Tibial nerve (tissue), 4 donors: ENCODE measurements around the gene FAM240B. TPM values are rescaled to one million over a fixed set of nuclear protein-coding genes. Genes with fewer than 3 reads are reported as not detected.

Source experiments
- DNase-seq, 2 donors: peaks; one replicate each; pipeline ENCODE4 v3.0.0-alpha.2; 2019; ENCODE audit warnings: low spot score in 2 of 2
- H3K27ac ChIP-seq, 4 donors: fragments of 200-600 bp; sonication (generic) in 3 of 4; one replicate each; pipeline ENCODE4 v1.5.1; 2017 to 2019; ENCODE audit warnings: mild to moderate bottlenecking in 1 of 4
- H3K27me3 ChIP-seq, 2 donors: fragments of 200-600 bp; sonication (generic) in 1 of 2; one replicate each; pipeline versions ENCODE4 v1.5.1 to v1.6.0; 2017 to 2019
- H3K36me3 ChIP-seq, 3 donors: fragments of 200-600 bp; sonication (generic); one replicate each; pipeline ENCODE4 v1.5.1; 2018 to 2019
- H3K4me1 ChIP-seq, 4 donors: fragments of 200-600 bp; sonication (generic) in 3 of 4; one replicate each; pipeline ENCODE4 v1.5.1; 2017 to 2019
- H3K4me3 ChIP-seq, 4 donors: fragments of 200-600 bp; sonication (generic) in 3 of 4; one replicate each; pipeline ENCODE4 v1.5.1; 2017 to 2019; ENCODE audit warnings: mild to moderate bottlenecking in 1 of 4, moderate library complexity in 1 of 4
- H3K9me3 ChIP-seq, 4 donors: fragments of 200-600 bp; sonication (generic) in 3 of 4; one replicate each; pipeline ENCODE4 v1.5.1; 2017 to 2019
- EP300 ChIP-seq, 2 donors: sonication (generic); formaldehyde crosslinking; IDR thresholded peaks; one replicate each; pipeline ENCODE4 v1.6.1; 2017; ENCODE audit warnings: antibody characterized with exemption in 2 of 2, mild to moderate bottlenecking in 1 of 2
- POLR2A ChIP-seq, 2 donors: fragments of 450-650 bp; IDR thresholded peaks; one replicate each; pipeline ENCODE4 v1.6.1; 2017; ENCODE audit warnings: antibody characterized with exemption in 2 of 2, mild to moderate bottlenecking in 2 of 2, moderate library complexity in 2 of 2
- WGBS, 2 donors: methylation state at CpG; one replicate each; pipeline ENCODE4 v1.1.5; 2018; 5-methylcytosine and 5-hydroxymethylcytosine counted together
- total RNA-seq, 4 donors: library from RNA; depleted of rRNA; stranded (reverse); fragments of >200 nt; gene quantifications; one replicate each; pipeline ENCODE4 v1.1.0, GENCODE V29; 2016
- TF ChIP-seq, protein P1 (sequence below), 5 experiments: fragments of 200-600 bp in 3 of 5; fragments of 450-650 bp in 2 of 5; sonication (generic) in 3 of 5; IDR thresholded peaks; one replicate each; pipeline ENCODE4 v1.5.1; 2016 to 2019; ENCODE audit warnings: antibody characterized with exemption in 5 of 5, mild to moderate bottlenecking in 3 of 5, moderate library complexity in 2 of 5

Gene FAM240B
- total RNA-seq, 4 donors from 2014 or later: not detected

DNA sequence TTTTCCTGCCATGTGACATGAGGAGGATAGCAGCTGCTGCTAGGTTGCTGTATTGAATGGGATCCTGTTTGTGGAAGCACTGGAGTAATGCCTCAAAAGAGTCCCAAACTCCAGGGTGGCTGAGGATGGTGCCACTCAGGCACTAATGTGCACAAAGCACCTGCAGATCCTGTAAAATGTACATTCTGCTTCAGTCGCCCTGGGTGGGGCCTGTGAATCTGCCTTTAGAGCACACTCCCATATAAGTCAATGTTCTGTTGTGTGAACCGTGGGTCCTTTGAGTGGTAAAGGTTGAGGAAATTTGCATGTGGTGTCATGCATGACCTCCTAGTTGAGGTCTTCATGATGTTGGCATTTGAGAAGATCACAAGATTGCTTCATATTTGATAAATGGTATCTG lies 67.9 kb downstream of the FAM240B start:
- H3K27me3 ChIP-seq: no peaks in the 10 kb centered on the region
- H3K9me3 ChIP-seq: no peaks in the 10 kb centered on the region
- H3K27ac ChIP-seq: no peak overlapping the region
- H3K4me3 ChIP-seq: no peak overlapping the region
- H3K4me1 ChIP-seq: peaks cover 0 to 5% (median 0%) of the 10 kb centered on the region in 4 donors
- H3K36me3 ChIP-seq: no peaks in the 10 kb centered on the region
- no peak for DNase-seq
- WGBS, 2 donors: 70 to 87% methylated on average over 2 of the region's 2 CpGs
- TF ChIP-seq, protein P1, sequence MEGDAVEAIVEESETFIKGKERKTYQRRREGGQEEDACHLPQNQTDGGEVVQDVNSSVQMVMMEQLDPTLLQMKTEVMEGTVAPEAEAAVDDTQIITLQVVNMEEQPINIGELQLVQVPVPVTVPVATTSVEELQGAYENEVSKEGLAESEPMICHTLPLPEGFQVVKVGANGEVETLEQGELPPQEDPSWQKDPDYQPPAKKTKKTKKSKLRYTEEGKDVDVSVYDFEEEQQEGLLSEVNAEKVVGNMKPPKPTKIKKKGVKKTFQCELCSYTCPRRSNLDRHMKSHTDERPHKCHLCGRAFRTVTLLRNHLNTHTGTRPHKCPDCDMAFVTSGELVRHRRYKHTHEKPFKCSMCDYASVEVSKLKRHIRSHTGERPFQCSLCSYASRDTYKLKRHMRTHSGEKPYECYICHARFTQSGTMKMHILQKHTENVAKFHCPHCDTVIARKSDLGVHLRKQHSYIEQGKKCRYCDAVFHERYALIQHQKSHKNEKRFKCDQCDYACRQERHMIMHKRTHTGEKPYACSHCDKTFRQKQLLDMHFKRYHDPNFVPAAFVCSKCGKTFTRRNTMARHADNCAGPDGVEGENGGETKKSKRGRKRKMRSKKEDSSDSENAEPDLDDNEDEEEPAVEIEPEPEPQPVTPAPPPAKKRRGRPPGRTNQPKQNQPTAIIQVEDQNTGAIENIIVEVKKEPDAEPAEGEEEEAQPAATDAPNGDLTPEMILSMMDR (IDR thresholded peaks at IDR 0.05): no peak
- TF ChIP-seq EP300 (IDR thresholded peaks at IDR 0.05) (no peak), POLR2A (IDR thresholded peaks at IDR 0.05) (no peak)

DNA sequence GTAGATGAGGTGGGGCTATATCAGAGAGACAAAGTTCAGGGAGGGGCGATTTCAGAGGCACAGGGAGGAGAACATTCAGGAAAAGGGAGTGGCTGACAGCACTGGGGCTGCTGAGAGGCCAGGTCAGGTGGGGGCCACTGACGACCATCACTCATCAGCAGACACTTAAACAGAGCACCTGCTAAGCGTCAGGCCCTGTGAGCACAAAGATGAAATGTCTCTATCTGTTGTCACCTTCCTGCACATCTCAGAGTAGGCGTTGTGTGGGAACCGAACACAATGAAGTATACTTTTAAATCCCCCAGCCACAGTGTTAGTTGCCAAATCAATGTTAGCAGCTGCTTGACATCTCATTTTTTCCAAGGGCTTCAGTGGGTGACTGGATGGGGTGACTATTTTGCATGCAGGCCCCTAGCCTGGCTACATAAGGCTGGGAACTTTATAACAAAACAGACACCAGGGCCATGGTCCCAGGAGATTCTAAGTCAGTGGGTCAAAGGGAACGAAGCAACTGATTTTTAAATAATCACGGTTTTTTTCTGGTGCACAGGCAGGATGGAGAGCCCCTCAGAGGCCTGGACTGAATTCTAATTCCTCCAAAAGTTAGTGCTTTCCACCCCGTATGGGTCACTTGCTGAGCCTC lies 68.4 kb downstream of the FAM240B start:
- Histone ChIP-seq H3K9me3 (no peaks in the 10 kb centered on the region), H3K4me3 (no peak overlapping the region), H3K36me3 (no peaks in the 10 kb centered on the region), H3K27me3 (no peaks in the 10 kb centered on the region), H3K27ac (no peak overlapping the region), H3K4me1 (peaks cover 0 to 5% (median 0%) of the 10 kb centered on the region in 4 donors)
- TF ChIP-seq, protein P1 (IDR thresholded peaks at IDR 0.05): no peak
- TF ChIP-seq EP300 (IDR thresholded peaks at IDR 0.05) (no peak), POLR2A (IDR thresholded peaks at IDR 0.05) (no peak)
- WGBS, 2 donors: 66 to 71% methylated on average over 8 of the region's 8 CpGs
- DNase-seq: no peak

DNA sequence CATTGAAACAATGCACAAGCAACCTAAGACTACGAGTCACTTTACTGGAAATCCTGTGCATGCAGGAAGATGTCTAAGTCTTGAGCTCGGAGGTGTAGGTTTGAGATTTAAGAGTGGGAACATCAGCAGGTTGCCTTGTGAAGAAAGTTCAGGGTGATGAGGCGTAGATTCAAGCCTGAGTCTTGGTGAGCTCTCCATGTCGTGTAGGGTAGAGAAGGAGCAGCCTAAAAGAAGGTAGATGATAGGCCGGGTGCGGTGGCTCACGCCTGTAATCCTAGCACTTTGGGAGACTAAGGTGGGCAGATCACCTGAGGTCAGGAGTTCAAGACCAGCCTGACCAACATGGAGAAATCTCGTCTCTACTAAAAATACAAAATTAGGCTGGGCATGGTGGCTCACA lies 69.4 kb downstream of the FAM240B start:
- Histone ChIP-seq H3K9me3 (no peaks in the 10 kb centered on the region), H3K27me3 (no peaks in the 10 kb centered on the region), H3K27ac (no peak overlapping the region), H3K36me3 (no peaks in the 10 kb centered on the region), H3K4me3 (no peak overlapping the region), H3K4me1 (peaks cover 0 to 5% (median 0%) of the 10 kb centered on the region in 4 donors)
- 93 to 96% methylated on average over 8 of the region's 8 CpGs for WGBS, 2 donors
- no peak for DNase-seq
- TF ChIP-seq EP300 (IDR thresholded peaks at IDR 0.05) (no peak), POLR2A (IDR thresholded peaks at IDR 0.05) (no peak)
- TF ChIP-seq, protein P1 (IDR thresholded peaks at IDR 0.05): no peak

DNA sequence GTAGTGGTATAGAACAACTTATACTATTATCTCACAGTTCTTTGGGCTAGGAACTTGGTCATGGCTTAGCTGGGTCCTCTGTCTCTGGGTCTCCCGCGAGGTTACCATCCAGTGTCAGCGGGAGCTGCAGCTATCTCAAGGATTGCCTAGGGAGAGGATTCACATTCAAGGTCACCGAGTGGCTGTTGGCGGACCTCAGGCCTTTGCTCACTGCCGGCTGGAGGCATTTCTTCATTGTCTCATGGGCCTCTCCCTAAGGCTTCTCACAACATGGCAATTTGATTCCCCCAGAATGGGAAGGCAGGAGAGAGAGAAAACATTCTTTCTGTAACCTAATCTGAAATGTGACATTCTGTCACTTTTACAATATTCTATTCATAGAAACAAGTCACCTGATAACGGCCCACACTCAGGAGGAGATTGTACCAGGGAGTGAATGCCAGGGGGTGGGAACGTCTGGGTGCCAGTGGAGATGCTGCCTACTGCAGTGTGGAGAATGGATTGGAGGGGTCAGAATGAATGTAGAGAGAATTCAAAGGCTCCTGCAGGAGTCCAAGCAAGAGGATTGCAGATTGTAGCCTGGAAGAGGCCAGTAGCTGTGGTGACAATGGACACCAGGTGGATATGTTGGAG lies 70.1 kb downstream of the FAM240B start:
- H3K4me3 ChIP-seq: no peak overlapping the region
- H3K27ac ChIP-seq: no peak overlapping the region
- TF ChIP-seq POLR2A (IDR thresholded peaks at IDR 0.05): no peak
- TF ChIP-seq, protein P1 (IDR thresholded peaks at IDR 0.05): no peak
- no peak for TF ChIP-seq EP300 (IDR thresholded peaks at IDR 0.05)
- peaks cover 0 to 5% (median 0%) of the 10 kb centered on the region in 4 donors for H3K4me1 ChIP-seq
- no peak for DNase-seq
- H3K27me3 ChIP-seq: no peaks in the 10 kb centered on the region
- H3K9me3 ChIP-seq: no peaks in the 10 kb centered on the region
- no peaks in the 10 kb centered on the region for H3K36me3 ChIP-seq
- WGBS, 2 donors: 81 to 89% methylated on average over 8 of the region's 8 CpGs

GRCh38 chr9:38644601-38645000 lies 75.3 kb downstream of the FAM240B start:
- WGBS, 2 donors: 13 to 64% methylated on average over 2 of the region's 2 CpGs
- no peak for DNase-seq

More at GRCh38 chr9:38644601-38645000, 75.3 kb downstream of the FAM240B start:
- H3K4me1 ChIP-seq: no peaks in the 10 kb centered on the region
- H3K27me3 ChIP-seq: no peaks in the 10 kb centered on the region
- no peak overlapping the region for H3K27ac ChIP-seq
- no peak overlapping the region for H3K4me3 ChIP-seq
- TF ChIP-seq POLR2A (IDR thresholded peaks at IDR 0.05): no peak
- TF ChIP-seq, protein P1 (IDR thresholded peaks at IDR 0.05): no peak
- TF ChIP-seq EP300 (IDR thresholded peaks at IDR 0.05): no peak
- H3K36me3 ChIP-seq: no peaks in the 10 kb centered on the region
- no peaks in the 10 kb centered on the region for H3K9me3 ChIP-seq
